K562 (cell line): ENCODE data around the gene NOTCH1. TPM values are rescaled to one million over a fixed set of nuclear protein-coding genes. Genes with fewer than 3 reads are reported as not detected.
A peak's percentile ranks its signal among the peaks of the same experiment; 100 is the strongest.

ENCODE experiments used
- ATAC-seq: fragments of 200-7000 bp; cut with Tn5 transposase; 3 replicates; pipeline ENCODE4 v1.9.1; 2020; ENCODE audit warnings: moderate library complexity
- BruUV-seq: library from RNA; stranded (reverse); fragments of 400-500 nt; replicated peaks from 2 replicates; lab custom pipeline; 2021; lab: Mats Ljungman, UMichigan
- CTCF ChIA-PET: fragments of 300-600 bp; formaldehyde crosslinking; extraction: SDS; loops from one replicate; lab custom pipeline; 2021; ENCODE audit warnings: low intra/inter-chr PET ratio; lab: Yijun Ruan, JAX
- POLR2A ChIA-PET: fragments of 300-600, 350-650 bp; sonication (Branson Sonifier 250); formaldehyde crosslinking; extraction: SDS; loops from one replicate; lab custom pipeline; 2021; ENCODE audit warnings: antibody characterized with exemption, inconsistent platforms; lab: Yijun Ruan, JAX
- DNase-seq, 4 experiments: peaks; one replicate each; pipeline versions ENCODE4 v3.0.0 to v3.0.0-alpha.2; 2011 to 2018; ENCODE audit warnings: low spot score in 3 of 4, mixed read lengths in 3 of 4; ENCODE audit errors: extremely low read depth in 1 of 4
- FAIRE-seq: peaks from 2 replicates; lab custom pipeline; 2011; peaks lifted over from hg19 to GRCh38; lab: Jason Lieb, UNC
- H2AFZ ChIP-seq: 2 replicates; pipeline ENCODE4 v1.6.0; 2011; ENCODE audit warnings: low read depth, low read length, control low read depth, inconsistent platforms
- H3K27ac ChIP-seq: fragments of 200-600 bp; 3 replicates; pipeline ENCODE4 v1.8.0; 2011; ENCODE audit warnings: low read depth, mild to moderate bottlenecking, control low read depth, inconsistent platforms, low read length, moderate library complexity, mixed read lengths; ENCODE audit errors: extremely low read depth
- H3K27me3 ChIP-seq, 2 experiments: fragments of 300-600 bp in 1 of 2; 2 replicates in 1 of 2; 3 replicates in 1 of 2; pipeline versions ENCODE4 v1.6.0 to v1.8.0; 2011; ENCODE audit warnings: inconsistent platforms in 2 of 2, low read length in 2 of 2, mild to moderate bottlenecking in 1 of 2, mixed read lengths in 1 of 2, moderate library complexity in 1 of 2; ENCODE audit not compliant: control insufficient read depth in 2 of 2, insufficient read depth in 2 of 2
- H3K36me3 ChIP-seq: fragments of 300-600 bp; 3 replicates; pipeline ENCODE4 v1.8.0; 2011; ENCODE audit warnings: mild to moderate bottlenecking, low read length, inconsistent platforms; ENCODE audit not compliant: control insufficient read depth, insufficient read depth
- H3K4me1 ChIP-seq, 2 experiments: fragments of 200-600 bp in 1 of 2; replicated peaks in 1 of 2; 2 replicates in 1 of 2; 3 replicates in 1 of 2; pipeline versions ENCODE4 v1.5.1 to v1.8.0; 2011; ENCODE audit warnings: inconsistent platforms in 2 of 2, low read length in 2 of 2, mild to moderate bottlenecking in 1 of 2, mixed read lengths in 1 of 2, moderate library complexity in 1 of 2; ENCODE audit not compliant: control insufficient read depth in 2 of 2, insufficient read depth in 2 of 2
- H3K4me2 ChIP-seq: 2 replicates; pipeline ENCODE4 v1.6.1; 2011; ENCODE audit warnings: low read length, control low read depth, inconsistent platforms, mixed read lengths; ENCODE audit not compliant: insufficient read depth
- H3K4me3 ChIP-seq: fragments of 200-600 bp; sonication (generic), shearing (Covaris generic); 2 replicates; pipeline ENCODE4 v1.5.1; 2016; ENCODE audit warnings: control low read depth, inconsistent platforms
- H3K79me2 ChIP-seq: fragments of 200-600 bp; 3 replicates; pipeline ENCODE4 v1.8.0; 2011; ENCODE audit warnings: low read length, inconsistent platforms; ENCODE audit not compliant: control insufficient read depth, insufficient read depth
- H3K9ac ChIP-seq, 2 experiments: 2 replicates each; pipeline versions ENCODE4 v1.6.0 to v1.6.1; 2011; ENCODE audit warnings: low read depth in 2 of 2, low read length in 2 of 2, control low read depth in 1 of 2, inconsistent platforms in 1 of 2, mild to moderate bottlenecking in 1 of 2, mixed read lengths in 1 of 2; ENCODE audit not compliant: insufficient read depth in 1 of 2
- H3K9me1 ChIP-seq: one replicate; pipeline ENCODE4 v1.6.0; 2011; ENCODE audit warnings: inconsistent platforms, mild to moderate bottlenecking, low read length, moderate library complexity; ENCODE audit not compliant: control insufficient read depth, insufficient read depth
- H3K9me3 ChIP-seq: replicated peaks from 2 replicates; pipeline ENCODE4 v1.5.1; 2011; ENCODE audit warnings: low read depth, low read length, inconsistent platforms; ENCODE audit not compliant: control insufficient read depth, insufficient read depth
- H4K20me1 ChIP-seq: replicated peaks from 2 replicates; pipeline ENCODE4 v1.6.1; 2011; ENCODE audit warnings: low read length, inconsistent platforms, mixed read lengths; ENCODE audit not compliant: control insufficient read depth, insufficient read depth
- BRD9 ChIP-seq: fragments of 450-650 bp; IDR thresholded peaks from 2 replicates; pipeline ENCODE4 v1.6.1; 2018; ENCODE audit warnings: low read depth; ENCODE audit not compliant: partially characterized antibody
- KAT8 ChIP-seq: fragments of 450-650 bp; IDR thresholded peaks from 2 replicates; pipeline ENCODE4 v1.6.1; 2016; ENCODE audit warnings: low read depth, mild to moderate bottlenecking
- MTA1 ChIP-seq: fragments of 450-650 bp; IDR thresholded peaks from 2 replicates; pipeline ENCODE4 v1.6.1; 2017; ENCODE audit warnings: borderline replicate concordance
- POLR2G ChIP-seq: fragments of 200-400 bp; formaldehyde crosslinking; IDR thresholded peaks from 2 replicates; pipeline ENCODE4 v1.6.1; 2017; ENCODE audit warnings: low read depth, mild to moderate bottlenecking, antibody characterized with exemption, low read length, moderate library complexity
- RB1 ChIP-seq: fragments of 450-650 bp; IDR thresholded peaks from 2 replicates; pipeline ENCODE4 v1.6.1; 2017; ENCODE audit warnings: low read depth, mild to moderate bottlenecking
- RBFOX2 ChIP-seq: fragments of 200-400 bp; formaldehyde crosslinking; IDR thresholded peaks from 2 replicates; pipeline ENCODE4 v1.6.1; 2017; ENCODE audit warnings: low read depth, mild to moderate bottlenecking, low read length, moderate library complexity
- ZEB2 ChIP-seq: fragments of 450-650 bp; IDR thresholded peaks from 2 replicates; pipeline ENCODE4 v1.6.1; 2016
- ZNF41 ChIP-seq: fragments of 250-450 bp; sonication (Bioruptor Pico); conservative IDR thresholded peaks from 2 replicates; pipeline ENCODE4 v1.4.0; 2020; ENCODE audit warnings: mild to moderate bottlenecking
- ZNF592 ChIP-seq: fragments of 450-650 bp; IDR thresholded peaks from 2 replicates; pipeline ENCODE4 v1.6.1; 2017; ENCODE audit warnings: antibody characterized with exemption, mild to moderate bottlenecking
- WGBS: fragments of 100-300 bp; shearing (Covaris generic); methylation state at CpG from one replicate; pipeline ENCODE4 v1.1.6; 2016; ENCODE audit warnings: low coverage, mixed read lengths; ENCODE audit not compliant: insufficient coverage; ENCODE audit errors: missing lambda C conversion rate; 5-methylcytosine and 5-hydroxymethylcytosine counted together
- in situ Hi-C: fragments of 300-500 bp; cut with MboI; formaldehyde crosslinking; loops from 4 replicates; pipeline ENCODE4 v1.15.0; 2018; ENCODE audit warnings: inconsistent platforms, mixed read lengths
- intact Hi-C: fragments of 100-400 bp; cut with micrococcal nuclease; formaldehyde crosslinking; loops from 2 replicates; pipeline ENCODE4 v1.14.2; 2022
- polyA plus RNA-seq, 8 experiments: library from polyadenylated mRNA; depleted of rRNA in 4 of 8; stranded (reverse) in 5 of 8; unstranded in 3 of 8; fragments of >200 nt; fragmentation: Nextera tagmentation in 2 of 8; fragmentation: Illumina TruSeq in 1 of 8; extraction: Ambion mirVana in 2 of 8; extraction: Trizol in 1 of 8; gene quantifications; 2 replicates each; pipeline versions ENCODE4 v1.2.1 to v1.2.3, GENCODE V29; 2011 to 2014; ENCODE audit warnings: inconsistent platforms in 1 of 8, missing spikeins in 1 of 8
- total RNA-seq, 7 experiments: library from RNA; depleted of rRNA in 6 of 7; stranded (reverse); fragments of >200 nt in 6 of 7; fragmentation: Illumina TruSeq in 2 of 7; extraction: Trizol in 2 of 7; gene quantifications; 2 replicates each; pipeline versions ENCODE4 v1.2.1 to v1.2.3, GENCODE V29; 2011 to 2021; ENCODE audit warnings: low replicate concordance in 1 of 7

Gene NOTCH1
- total and polyA plus RNA-seq, 9 of the 15 experiments (the other 6 are each of a cell fraction or from before 2014, with no cell fraction given): 0.03 to 31.4 (median 2.3) TPM

DNA sequence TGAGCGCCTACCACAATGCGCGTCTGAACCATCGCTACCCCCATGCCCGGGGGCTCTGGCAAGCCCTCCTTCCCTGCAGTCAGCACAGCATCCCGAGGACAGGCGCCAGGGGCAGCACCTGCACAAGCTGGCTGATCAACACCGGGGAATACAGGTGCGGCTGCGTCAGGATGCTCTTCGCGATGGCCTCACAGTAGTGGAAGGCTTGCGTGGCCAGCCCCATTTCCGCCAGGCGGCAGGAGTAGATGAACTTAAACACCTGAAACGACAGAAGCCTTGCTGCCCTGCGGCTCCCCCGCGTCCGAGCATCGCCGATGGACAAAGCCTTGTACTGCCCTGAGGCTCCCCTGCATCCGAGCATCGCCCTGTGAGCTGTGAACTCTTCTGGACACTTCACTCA lies 88.5 kb downstream of the NOTCH1 start:
- Histone ChIP-seq H3K4me2 (no peak overlapping the region), H2AFZ (no peak overlapping the region), H3K9me3 (no peaks in the 10 kb centered on the region), H3K27me3 (no peaks in the 10 kb centered on the region), H3K4me1 (0 out of 5 replicates have a peak, but pooled peaks cover 0 to 3% of the 10 kb centered on the region in 2 experiments), H3K27ac (no peak overlapping the region), H4K20me1 (no peaks in the 10 kb centered on the region), H3K79me2 (no peaks in the 10 kb centered on the region), H3K4me3 (no peak overlapping the region), H3K36me3 (peaks cover 85% of the 10 kb centered on the region), H3K9me1 (no peaks in the 10 kb centered on the region), H3K9ac (no peak overlapping the region)
- DNase-seq (no peak), FAIRE-seq (no peak), ATAC-seq (no peak)
- no peak for TF ChIP-seq MTA1
- no peak for TF ChIP-seq ZEB2
- no peak for TF ChIP-seq RB1
- no peak for TF ChIP-seq ZNF592
- TF ChIP-seq BRD9: no peak
- TF ChIP-seq POLR2G: peak; percentile 54
- no peak for TF ChIP-seq KAT8
- peak; percentile 33; the same call in 1 of the 2 replicates for TF ChIP-seq RBFOX2
- no peak for TF ChIP-seq ZNF41 (CRISPR knock-in tag)
- no TSS peak for BruUV-seq
- in situ Hi-C loops (no loop called here), intact Hi-C loops (no loop called here)
- CTCF ChIA-PET: no interaction called here
- WGBS: 96% methylated on average over 17 of the region's 24 CpGs
- POLR2A ChIA-PET: interaction anchor here (0.6 to 2.1 kb wide), 7 partner anchors 8 to 379 kb away, joined by 4 to 7 read pairs (median 5); no protein-coding TSS in a partner anchor
